Neural progenitor cell (in vitro differentiated cells): ENCODE data around the gene P4HTM. TPM values are rescaled to one million over a fixed set of nuclear protein-coding genes. Genes with fewer than 3 reads are reported as not detected.
A peak's percentile ranks its signal among the peaks of the same experiment; 100 is the strongest.

Experiments
- DNase-seq: peaks from one replicate; pipeline ENCODE4 v3.0.0-alpha.2; 2016; ENCODE audit warnings: low spot score
- H2AFZ ChIP-seq: fragments of 200-600 bp; sonication (generic); replicated peaks from 2 replicates; pipeline ENCODE4 v1.6.1; 2016; ENCODE audit warnings: antibody characterized with exemption
- H3F3A ChIP-seq: fragments of 200-600 bp; sonication (generic); 2 replicates; pipeline ENCODE4 v1.6.1; 2016; ENCODE audit warnings: antibody characterized with exemption, low read depth
- H3K27ac ChIP-seq: fragments of 200-600 bp; sonication (generic); 2 replicates; pipeline ENCODE4 v1.5.1; 2016; ENCODE audit warnings: mild to moderate bottlenecking
- H3K27me3 ChIP-seq: fragments of 200-600 bp; sonication (generic); 2 replicates; pipeline ENCODE4 v1.6.1; 2016; ENCODE audit warnings: mild to moderate bottlenecking, moderate library complexity
- H3K36me3 ChIP-seq: fragments of 200-600 bp; sonication (generic); 2 replicates; pipeline ENCODE4 v1.5.1; 2016
- H3K4me1 ChIP-seq: fragments of 200-600 bp; sonication (generic); 2 replicates; pipeline ENCODE4 v1.6.1; 2016; ENCODE audit warnings: mixed run types
- H3K4me2 ChIP-seq: fragments of 200-600 bp; sonication (generic); 2 replicates; pipeline ENCODE4 v1.6.1; 2016
- H3K4me3 ChIP-seq: fragments of 200-600 bp; sonication (generic); 2 replicates; pipeline ENCODE4 v1.5.1; 2016
- H3K79me2 ChIP-seq: fragments of 200-600 bp; sonication (generic); 2 replicates; pipeline ENCODE4 v1.6.1; 2016; ENCODE audit warnings: low read depth
- H3K9ac ChIP-seq: fragments of 200-600 bp; sonication (generic); 2 replicates; pipeline ENCODE4 v1.6.1; 2016
- H3K9me3 ChIP-seq: fragments of 200-600 bp; sonication (generic); 2 replicates; pipeline ENCODE4 v1.5.1; 2016; ENCODE audit warnings: low read depth
- H4K20me1 ChIP-seq: fragments of 200-600 bp; sonication (generic); 2 replicates; pipeline ENCODE4 v1.6.1; 2016; ENCODE audit warnings: low read depth
- H3K27ac Mint-ChIP-seq: 3 replicates; pipeline ENCODE4 v1.8.0; 2021; ENCODE audit warnings: mixed read lengths
- H3K27me3 Mint-ChIP-seq: 2 replicates; pipeline ENCODE4 v1.8.0; 2022; ENCODE audit warnings: low read depth, mild to moderate bottlenecking, inconsistent platforms, moderate library complexity, mixed read lengths; ENCODE audit not compliant: insufficient read depth
- H3K36me3 Mint-ChIP-seq: 3 replicates; pipeline ENCODE4 v1.8.0; 2021; ENCODE audit warnings: mixed read lengths
- H3K4me1 Mint-ChIP-seq: 3 replicates; pipeline ENCODE4 v1.8.0; 2021; ENCODE audit warnings: mixed read lengths
- H3K4me3 Mint-ChIP-seq: 3 replicates; pipeline ENCODE4 v1.8.0; 2021; ENCODE audit warnings: mild to moderate bottlenecking, moderate library complexity, mixed read lengths
- H3K9me3 Mint-ChIP-seq: 3 replicates; pipeline ENCODE4 v1.8.0; 2020; ENCODE audit warnings: mixed read lengths
- EZH2 ChIP-seq: fragments of 200-600 bp; sonication (generic); IDR thresholded peaks from 2 replicates; pipeline ENCODE4 v1.6.1; 2017; ENCODE audit warnings: antibody characterized with exemption, mild to moderate bottlenecking, moderate library complexity
- EZH2phosphoT487 ChIP-seq: fragments of 200-600 bp; sonication (generic); IDR thresholded peaks from 2 replicates; pipeline ENCODE4 v1.6.1; 2017; ENCODE audit warnings: antibody characterized with exemption
- total RNA-seq: library from RNA; depleted of rRNA; stranded (reverse); fragments of >200 nt; gene quantifications from 2 replicates; pipeline ENCODE4 v1.2.3, GENCODE V29; 2015; ENCODE audit warnings: low replicate concordance
- TF ChIP-seq, protein P1 (sequence below): fragments of 200-600 bp; sonication (generic); IDR thresholded peaks from 2 replicates; pipeline ENCODE4 v1.5.1; 2017; ENCODE audit warnings: antibody characterized with exemption, mild to moderate bottlenecking

Gene P4HTM, protein sequence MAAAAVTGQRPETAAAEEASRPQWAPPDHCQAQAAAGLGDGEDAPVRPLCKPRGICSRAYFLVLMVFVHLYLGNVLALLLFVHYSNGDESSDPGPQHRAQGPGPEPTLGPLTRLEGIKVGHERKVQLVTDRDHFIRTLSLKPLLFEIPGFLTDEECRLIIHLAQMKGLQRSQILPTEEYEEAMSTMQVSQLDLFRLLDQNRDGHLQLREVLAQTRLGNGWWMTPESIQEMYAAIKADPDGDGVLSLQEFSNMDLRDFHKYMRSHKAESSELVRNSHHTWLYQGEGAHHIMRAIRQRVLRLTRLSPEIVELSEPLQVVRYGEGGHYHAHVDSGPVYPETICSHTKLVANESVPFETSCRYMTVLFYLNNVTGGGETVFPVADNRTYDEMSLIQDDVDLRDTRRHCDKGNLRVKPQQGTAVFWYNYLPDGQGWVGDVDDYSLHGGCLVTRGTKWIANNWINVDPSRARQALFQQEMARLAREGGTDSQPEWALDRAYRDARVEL
- 15.3 and 34.6 TPM in 2 replicates for total RNA-seq

DNA sequence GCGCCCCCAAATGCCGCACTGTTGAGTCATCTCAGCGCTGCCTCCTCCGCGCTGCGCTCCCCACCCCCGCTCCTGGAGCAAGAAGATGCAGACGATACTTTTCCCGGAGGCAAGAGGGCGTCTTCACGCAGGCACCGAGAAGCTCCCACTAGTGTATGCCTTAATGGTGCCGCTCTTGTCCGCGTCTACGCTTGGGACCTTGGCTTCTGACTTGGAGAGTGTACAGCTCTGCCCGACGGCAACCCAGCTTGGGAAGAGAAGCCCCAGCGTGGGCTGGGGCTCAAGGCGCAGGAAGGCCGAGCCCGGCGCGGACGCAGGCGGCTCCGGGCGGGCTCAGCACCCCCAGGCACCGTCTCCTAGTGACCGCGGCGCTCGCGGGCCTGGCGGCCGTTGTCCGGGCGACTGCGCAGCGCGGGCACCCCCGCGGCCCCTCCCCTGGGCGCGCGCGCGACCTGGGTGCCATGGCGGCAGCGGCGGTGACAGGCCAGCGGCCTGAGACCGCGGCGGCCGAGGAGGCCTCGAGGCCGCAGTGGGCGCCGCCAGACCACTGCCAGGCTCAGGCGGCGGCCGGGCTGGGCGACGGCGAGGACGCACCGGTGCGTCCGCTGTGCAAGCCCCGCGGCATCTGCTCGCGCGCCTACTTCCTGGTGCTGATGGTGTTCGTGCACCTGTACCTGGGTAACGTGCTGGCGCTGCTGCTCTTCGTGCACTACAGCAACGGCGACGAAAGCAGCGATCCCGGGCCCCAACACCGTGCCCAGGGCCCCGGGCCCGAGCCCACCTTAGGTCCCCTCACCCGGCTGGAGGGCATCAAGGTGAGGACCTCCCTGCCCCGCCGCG, at the start of gene P4HTM:
P4HTM (plus strand) TSS at position 446 of the 840 bp plus-strand sequence; CDS start at position 462, 16 bp downstream.
- H3K4me3 ChIP-seq: peak within 1 kb of the TSS; percentile 85
- H3K4me1 Mint-ChIP-seq: peaks cover 26% of the 10 kb centered on the region
- TF ChIP-seq, protein P1, sequence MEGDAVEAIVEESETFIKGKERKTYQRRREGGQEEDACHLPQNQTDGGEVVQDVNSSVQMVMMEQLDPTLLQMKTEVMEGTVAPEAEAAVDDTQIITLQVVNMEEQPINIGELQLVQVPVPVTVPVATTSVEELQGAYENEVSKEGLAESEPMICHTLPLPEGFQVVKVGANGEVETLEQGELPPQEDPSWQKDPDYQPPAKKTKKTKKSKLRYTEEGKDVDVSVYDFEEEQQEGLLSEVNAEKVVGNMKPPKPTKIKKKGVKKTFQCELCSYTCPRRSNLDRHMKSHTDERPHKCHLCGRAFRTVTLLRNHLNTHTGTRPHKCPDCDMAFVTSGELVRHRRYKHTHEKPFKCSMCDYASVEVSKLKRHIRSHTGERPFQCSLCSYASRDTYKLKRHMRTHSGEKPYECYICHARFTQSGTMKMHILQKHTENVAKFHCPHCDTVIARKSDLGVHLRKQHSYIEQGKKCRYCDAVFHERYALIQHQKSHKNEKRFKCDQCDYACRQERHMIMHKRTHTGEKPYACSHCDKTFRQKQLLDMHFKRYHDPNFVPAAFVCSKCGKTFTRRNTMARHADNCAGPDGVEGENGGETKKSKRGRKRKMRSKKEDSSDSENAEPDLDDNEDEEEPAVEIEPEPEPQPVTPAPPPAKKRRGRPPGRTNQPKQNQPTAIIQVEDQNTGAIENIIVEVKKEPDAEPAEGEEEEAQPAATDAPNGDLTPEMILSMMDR: peak; percentile 42
- TF ChIP-seq EZH2phosphoT487: no peak
- peak within 1 kb of the TSS; percentile 91 for H3K4me3 Mint-ChIP-seq
- peak within 1 kb of the TSS; percentile 94 for H3K4me2 ChIP-seq
- H3K27ac ChIP-seq: peak within 1 kb of the TSS; percentile 60
- peaks cover 7% of the 10 kb centered on the region for H3K27me3 Mint-ChIP-seq
- H3K79me2 ChIP-seq: peaks cover 43% of the 10 kb centered on the region
- peaks cover 17% of the 10 kb centered on the region for H3K4me1 ChIP-seq
- peak within 1 kb of the TSS; percentile 87 for H3K27ac Mint-ChIP-seq
- no peaks in the 10 kb centered on the region for H3K27me3 ChIP-seq
- no peaks in the 10 kb centered on the region for H3K36me3 ChIP-seq
- no peaks in the 10 kb centered on the region for H4K20me1 ChIP-seq
- peak within 1 kb of the TSS; percentile 82 for H2AFZ ChIP-seq
- H3F3A ChIP-seq: peaks cover 24% of the 10 kb centered on the region
- H3K9me3 Mint-ChIP-seq: no peaks in the 10 kb centered on the region
- peak; percentile 89 for DNase-seq
- peaks cover 8% of the 10 kb centered on the region for H3K36me3 Mint-ChIP-seq
- H3K9me3 ChIP-seq: no peaks in the 10 kb centered on the region
- peak within 1 kb of the TSS; percentile 63 for H3K9ac ChIP-seq

- Mint-ChIP-seq H3K9me3 (no peaks in the 10 kb centered on the region), H3K36me3 (peaks cover 17% of the 10 kb centered on the region), H3K27ac (no peak overlapping the region), H3K27me3 (peaks cover 3% of the 10 kb centered on the region), H3K4me3 (no peak overlapping the region), H3K4me1 (no peaks in the 10 kb centered on the region)
- Histone ChIP-seq H3K9ac (no peak overlapping the region), H3K27ac (no peak overlapping the region), H2AFZ (no peak overlapping the region), H3F3A (no peaks in the 10 kb centered on the region), H3K4me3 (no peak overlapping the region), H3K36me3 (no peaks in the 10 kb centered on the region), H3K27me3 (no peaks in the 10 kb centered on the region), H3K79me2 (peaks cover 54% of the 10 kb centered on the region), H3K4me2 (no peak overlapping the region), H3K4me1 (peaks cover 8% of the 10 kb centered on the region), H3K9me3 (no peaks in the 10 kb centered on the region), H4K20me1 (peaks cover 17% of the 10 kb centered on the region)
- no peak for DNase-seq
- TF ChIP-seq EZH2: no peak
- no peak for TF ChIP-seq EZH2phosphoT487
- TF ChIP-seq, protein P1: no peak
Measured at GRCh38 chr3:48945432-48945831, 44.6 kb upstream of the P4HTM start.

DNA sequence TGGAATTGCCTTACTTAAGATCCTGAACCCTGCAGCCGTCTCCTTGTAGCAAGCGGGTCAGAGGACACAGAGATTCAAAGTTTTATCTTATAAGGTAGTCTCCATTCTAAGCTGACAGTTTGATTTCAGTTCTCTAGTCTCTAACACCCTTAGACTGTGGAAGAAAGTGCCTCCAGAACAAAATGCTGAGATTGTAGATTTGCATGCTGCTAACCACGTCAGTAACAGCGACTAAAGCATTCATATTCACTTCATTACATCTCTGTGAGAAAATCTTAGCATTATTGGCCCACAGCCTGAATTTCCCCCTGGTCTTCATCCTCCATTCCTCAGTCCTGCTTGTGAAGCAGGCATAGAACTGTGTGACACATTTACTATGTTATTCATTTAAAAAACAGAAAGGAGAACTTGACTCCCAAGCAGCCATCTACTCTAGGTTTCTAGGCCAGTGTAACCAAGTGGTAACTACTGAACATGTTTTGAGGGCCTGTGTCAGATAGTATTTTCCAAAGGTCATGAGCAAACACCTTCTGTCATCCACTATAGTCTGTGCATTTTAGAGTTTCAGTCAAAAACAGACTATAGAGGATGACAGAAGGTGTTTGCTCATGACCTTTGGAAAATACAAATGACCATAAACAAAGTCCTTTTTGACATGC, 44.0 kb upstream of the P4HTM start:
- Mint-ChIP-seq H3K9me3 (no peaks in the 10 kb centered on the region), H3K36me3 (peaks cover 17% of the 10 kb centered on the region), H3K4me1 (no peaks in the 10 kb centered on the region), H3K27ac (no peak overlapping the region), H3K27me3 (peaks cover 3% of the 10 kb centered on the region), H3K4me3 (no peak overlapping the region)
- Histone ChIP-seq H3K4me2 (no peak overlapping the region), H3K9me3 (no peaks in the 10 kb centered on the region), H3F3A (no peaks in the 10 kb centered on the region), H3K4me1 (peaks cover 8% of the 10 kb centered on the region), H3K27me3 (no peaks in the 10 kb centered on the region), H3K4me3 (no peak overlapping the region), H4K20me1 (peaks cover 17% of the 10 kb centered on the region), H3K36me3 (no peaks in the 10 kb centered on the region), H3K9ac (no peak overlapping the region), H2AFZ (no peak overlapping the region), H3K27ac (no peak overlapping the region), H3K79me2 (peaks cover 60% of the 10 kb centered on the region)
- no peak for DNase-seq
- TF ChIP-seq EZH2phosphoT487 (no peak), EZH2 (no peak)
- TF ChIP-seq, protein P1: no peak
